SHP77 (cell line): ENCODE results near the gene CEACAM21.

Experiments used
- DNase-seq, 2 experiments: peaks; one replicate each; lab custom pipeline; 2025; lab: John Stamatoyannopoulos, UW

The CEACAM21 gene

GRCh38 chr19:41575998-41576397 is at the start of gene CEACAM21:
CEACAM21 (plus strand) TSS chr19:41576166; CDS start chr19:41576275, 109 bp downstream.
- no peak for DNase-seq

DNA sequence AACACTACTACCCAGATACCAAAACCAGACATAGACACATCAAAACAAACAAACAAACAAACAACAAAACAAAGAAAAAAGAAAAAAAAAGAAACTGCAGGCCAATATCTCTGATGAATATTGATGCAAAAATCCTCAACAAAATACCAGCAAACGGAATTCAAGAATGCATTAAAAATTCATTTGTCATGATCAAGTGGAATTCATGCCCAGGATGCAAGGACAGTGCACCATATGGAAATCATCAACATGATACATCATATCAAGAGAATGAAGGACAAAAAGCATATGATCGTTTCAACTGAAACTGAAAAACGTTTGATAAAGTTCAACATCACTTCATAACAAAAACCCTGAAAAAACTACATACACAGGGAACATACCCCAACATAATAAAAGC is 48.9 kb upstream of the CEACAM21 start:
- no peak for DNase-seq

DNA sequence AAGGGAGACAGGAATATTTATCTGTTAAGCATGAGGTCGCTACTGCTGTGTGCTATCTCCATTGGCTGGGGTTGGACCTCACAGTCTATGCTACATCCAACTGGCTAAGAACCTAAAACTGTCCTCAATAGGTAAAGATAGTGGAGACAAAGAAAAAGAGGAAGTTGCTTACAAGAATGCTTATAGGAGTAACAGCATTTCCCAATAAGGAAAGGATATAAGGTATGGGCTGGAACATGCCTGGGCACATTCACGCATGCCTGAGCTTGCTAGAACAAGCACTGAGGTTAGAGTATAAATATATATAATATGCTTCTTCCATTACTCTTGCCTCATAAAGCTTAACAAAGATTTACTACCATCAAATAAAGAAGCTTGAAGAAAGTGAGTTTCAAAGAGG is 47.9 kb upstream of the CEACAM21 start:
- no peak for DNase-seq

DNA sequence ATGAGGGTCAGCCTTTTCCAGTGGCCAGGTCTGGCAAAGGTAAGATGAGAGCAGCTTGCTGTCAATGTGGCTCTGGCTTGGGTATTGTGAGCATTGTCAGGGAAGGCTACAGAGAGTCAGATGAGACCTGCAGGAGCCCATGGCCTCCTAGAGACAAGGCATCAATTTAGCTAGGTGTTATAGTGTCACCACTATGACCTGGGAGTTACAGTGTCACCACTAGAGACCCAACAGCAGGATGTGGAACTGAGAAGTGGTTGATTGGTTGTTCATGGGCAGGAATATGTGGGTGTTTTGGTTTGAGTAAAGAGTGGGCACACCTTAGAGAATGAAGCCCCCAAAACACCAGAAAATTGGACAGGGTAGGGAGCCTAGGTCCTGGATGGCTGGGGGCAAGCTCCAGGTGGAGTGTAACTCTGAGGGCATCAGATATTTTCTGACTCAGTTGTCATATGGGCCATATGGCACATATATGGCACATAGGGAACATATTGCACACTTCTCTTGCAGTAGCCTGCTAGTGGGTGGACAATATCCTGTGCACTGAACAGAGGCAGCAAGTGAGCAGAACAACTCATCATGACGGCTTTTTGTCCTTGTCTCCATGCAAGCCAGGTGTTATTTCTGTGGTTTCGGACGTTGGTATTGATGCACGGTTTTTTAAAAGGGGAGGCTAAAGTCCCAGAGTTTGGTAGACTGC is 46.3 kb upstream of the CEACAM21 start:
- DNase-seq = no peak

- DNase-seq = no peak
These were observed 45.8 kb upstream of the CEACAM21 start for GRCh38 chr19:41530184-41530534.

DNA sequence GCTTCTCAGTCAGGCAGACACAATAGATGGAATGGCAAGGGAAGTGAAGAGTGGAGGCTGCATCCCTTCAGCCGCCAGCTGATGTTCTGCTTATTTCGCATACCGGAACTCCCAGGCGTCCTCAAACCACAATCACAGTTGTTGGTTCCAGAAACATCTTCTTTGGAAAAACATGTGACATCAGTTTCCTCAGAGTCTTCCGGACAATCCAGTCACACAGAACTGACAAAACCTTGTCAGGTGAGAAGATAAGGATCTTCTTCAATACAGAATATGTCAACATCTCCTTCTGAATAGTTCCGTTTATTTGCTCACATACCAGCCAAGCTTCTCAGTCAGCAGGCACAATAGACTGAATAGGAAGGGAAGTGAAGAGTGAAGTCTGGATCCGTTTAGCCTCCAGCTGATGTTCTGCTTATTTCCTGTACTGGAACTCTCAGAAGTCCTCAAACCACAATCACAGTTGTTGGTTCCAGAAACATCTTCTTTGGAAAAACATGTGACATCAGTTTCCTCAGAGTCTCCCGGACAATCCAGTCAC is 45.1 kb upstream of the CEACAM21 start:
- no peak for DNase-seq

DNA sequence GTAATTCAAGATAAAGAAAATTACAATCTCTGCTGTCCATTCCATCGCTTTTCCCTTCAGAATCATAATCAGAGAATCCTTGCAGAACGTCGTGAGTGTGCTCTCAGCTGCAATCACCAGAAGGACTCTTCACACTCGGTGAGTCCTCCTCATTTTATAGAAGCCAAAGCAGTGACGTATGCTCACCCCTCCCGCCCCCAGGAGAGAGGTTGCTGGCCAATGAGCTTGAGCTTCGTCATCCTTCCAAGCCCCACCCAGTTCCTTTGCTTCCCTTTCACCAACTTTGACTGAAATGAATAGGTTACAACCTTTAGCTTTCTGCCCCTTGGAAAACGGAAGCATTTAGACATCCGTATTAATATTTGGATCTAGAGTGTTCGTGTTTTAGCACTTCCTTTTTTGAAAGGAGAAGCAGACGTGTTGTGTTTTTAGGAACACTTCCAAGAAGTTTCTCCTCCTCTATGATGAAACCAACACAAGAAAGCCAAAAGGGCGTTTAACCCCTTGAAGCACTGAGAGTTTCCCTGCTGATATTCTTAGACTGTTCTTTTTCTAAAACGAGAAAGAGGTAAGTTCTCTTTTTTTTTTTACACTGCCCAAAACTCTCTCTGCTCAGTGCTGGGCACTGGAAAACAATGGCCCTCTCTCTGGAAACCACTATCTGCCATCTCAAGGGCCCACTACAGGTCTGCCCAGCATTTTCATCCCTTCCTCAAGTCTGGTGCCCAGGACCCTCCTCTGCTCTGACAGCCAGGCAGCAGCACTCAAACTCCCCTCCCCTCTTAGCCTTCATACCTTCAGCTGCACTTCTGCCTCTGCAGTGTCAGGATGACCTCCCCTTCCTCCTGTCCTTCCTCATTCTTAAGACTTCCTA is 44.3 kb upstream of the CEACAM21 start:
- peak in 1 of 2 experiments; percentile 1 for DNase-seq

DNA sequence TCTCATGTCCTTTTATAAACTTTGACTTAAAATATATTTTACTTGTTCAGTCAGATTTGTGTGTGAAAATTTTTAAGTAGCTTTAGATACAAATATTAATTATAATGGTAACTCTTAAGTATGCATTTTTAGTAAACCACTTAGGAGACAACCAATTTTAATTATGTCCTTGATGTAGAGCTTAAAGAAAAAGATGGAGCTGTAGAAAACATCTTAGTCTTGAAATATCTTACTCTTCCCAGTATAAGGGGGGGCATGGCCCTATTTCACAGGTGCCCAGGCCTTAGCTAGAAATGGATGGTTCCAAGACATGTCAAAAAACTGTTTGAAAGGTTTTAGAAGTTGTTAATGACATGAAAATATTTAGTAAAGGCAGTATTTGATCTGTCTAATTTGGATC is 43.4 kb upstream of the CEACAM21 start:
- no peak for DNase-seq

GRCh38 chr19:41533671-41534215 is 42.2 kb upstream of the CEACAM21 start:
- no peak for DNase-seq

GRCh38 chr19:41535029-41535622 is 40.8 kb upstream of the CEACAM21 start:
- DNase-seq = no peak

DNA sequence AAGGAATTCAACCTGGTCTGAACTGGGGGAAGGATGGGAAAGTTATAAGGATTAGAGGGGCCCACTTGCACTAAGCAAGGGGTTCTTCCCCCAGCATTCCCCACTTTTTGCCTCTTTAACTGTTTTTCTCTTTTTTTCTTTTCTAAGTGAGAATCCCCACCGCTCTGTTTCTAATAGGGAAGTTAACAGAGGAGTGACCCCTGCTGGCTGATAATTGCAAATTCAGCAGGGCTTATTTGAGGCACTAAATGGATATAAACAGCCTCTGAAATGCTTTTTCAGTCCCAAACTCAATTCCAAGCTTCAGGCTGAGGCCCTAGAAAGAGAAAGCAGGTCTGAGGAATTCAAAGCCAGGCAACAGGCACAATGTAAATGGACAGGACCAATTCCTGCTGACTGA is 38.2 kb upstream of the CEACAM21 start:
- DNase-seq = no peak

- no peak for DNase-seq
These were observed 35.8 kb upstream of the CEACAM21 start for GRCh38 chr19:41540041-41540695.

DNA sequence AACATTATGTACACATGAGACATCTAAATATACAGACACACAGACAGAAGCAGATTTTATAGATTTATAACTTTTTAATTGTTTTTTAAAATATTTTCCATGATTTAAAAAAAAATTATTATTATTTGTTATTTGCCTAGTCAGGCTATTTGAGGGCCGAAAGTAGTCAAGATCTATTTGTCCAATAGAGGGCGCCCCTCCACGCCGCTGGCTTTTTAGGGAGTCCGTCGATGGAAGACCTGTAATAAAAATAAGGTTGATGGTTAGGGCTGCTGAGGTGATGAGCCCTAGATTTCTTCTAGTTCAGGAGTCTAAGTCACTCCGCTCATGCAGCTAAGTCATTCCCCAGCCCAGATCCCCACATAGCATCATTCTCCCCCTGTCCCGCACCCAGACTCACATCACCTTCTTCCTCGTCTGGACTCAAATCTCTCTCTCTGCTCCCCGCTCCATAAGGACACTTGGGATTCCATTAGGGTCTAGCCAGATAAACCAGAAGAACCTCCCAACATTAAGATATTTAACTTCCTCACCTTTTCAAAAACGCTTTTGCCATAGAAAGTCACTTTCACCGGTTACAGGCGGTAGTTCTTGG is 33.9 kb upstream of the CEACAM21 start:
- DNase-seq = peak; percentile 3 to 28

GRCh38 chr19:41542622-41543021 is 33.3 kb upstream of the CEACAM21 start:
- no peak for DNase-seq

- no peak for DNase-seq
These were observed 32.4 kb upstream of the CEACAM21 start for GRCh38 chr19:41543582-41543981.

GRCh38 chr19:41545547-41545946 is 30.4 kb upstream of the CEACAM21 start:
- DNase-seq = no peak

- no peak for DNase-seq
These were observed 29.6 kb upstream of the CEACAM21 start for GRCh38 chr19:41546386-41546789.

DNA sequence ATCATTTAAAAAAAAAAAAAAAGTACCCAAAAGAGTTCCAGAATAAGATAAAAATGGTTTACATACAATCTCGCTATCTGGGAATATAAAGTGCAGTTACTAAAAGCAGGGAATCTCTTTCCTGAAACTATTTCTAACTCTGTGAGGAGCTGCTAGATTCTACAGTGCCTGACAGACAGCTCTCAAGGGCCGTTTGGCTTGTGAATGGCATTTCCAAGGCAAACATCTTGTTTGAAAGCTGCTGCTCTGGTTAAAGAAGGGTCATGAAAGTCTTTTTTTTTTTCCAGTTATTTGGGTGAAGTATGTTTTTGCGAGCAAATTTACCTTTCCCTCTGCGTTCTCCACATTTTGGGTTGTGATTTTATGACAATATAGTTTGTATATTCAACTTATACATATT is 29.0 kb upstream of the CEACAM21 start:
- DNase-seq = no peak

GRCh38 chr19:41547569-41547968 is 28.4 kb upstream of the CEACAM21 start:
- DNase-seq = no peak

GRCh38 chr19:41548047-41548446 is 27.9 kb upstream of the CEACAM21 start:
- DNase-seq = no peak

- no peak for DNase-seq
These were observed 26.8 kb upstream of the CEACAM21 start for GRCh38 chr19:41548954-41549688.
